ENCODE measurements around the gene CHRNA3. TPM values are rescaled to one million over a fixed set of nuclear protein-coding genes. Genes with fewer than 3 reads are reported as not detected.

CHRNA3 gene
- polyA plus RNA-seq, 1 donor (not counting 4 experiments of a cell fraction or from before 2014, with no cell fraction given) = not detected

- peaks cover 4% of the 10 kb centered on the region for H3K4me1 ChIP-seq (ENCODE audit: control insufficient read depth, extremely low read depth, insufficient read depth, low read length)
- H3K9ac ChIP-seq (ENCODE audit: control insufficient read depth, extremely low read depth, insufficient read depth, low read length) = no peak within 1 kb of the TSS
- H3K36me3 ChIP-seq (ENCODE audit: control insufficient read depth in 2 of 2, extremely low read depth in 1 of 2, insufficient read depth in 2 of 2, low read length in 2 of 2) = no peaks in the 10 kb centered on the region
- H3K27me3 ChIP-seq (ENCODE audit: control insufficient read depth, extremely low read depth, insufficient read depth, low read length) = peaks cover 15% of the 10 kb centered on the region
- no peaks in the 10 kb centered on the region for H4K20me1 ChIP-seq (ENCODE audit: control insufficient read depth, extremely low read depth, insufficient read depth, low read length)
- peak; percentile 32 for DNase-seq (ENCODE audit: low read depth, low spot score)
- H3K4me3 ChIP-seq (ENCODE audit: control insufficient read depth in 2 of 3, extremely low read depth in 1 of 3, insufficient read depth in 2 of 3, low read depth in 1 of 3, low read length in 3 of 3) = peak within 1 kb of the TSS in 2 of 3 experiments; percentile 8 to 37
- H3K9me3 ChIP-seq (ENCODE audit: control insufficient read depth, low read depth, low read length) = no peaks in the 10 kb centered on the region
- no peaks in the 10 kb centered on the region for H3K9me1 ChIP-seq (ENCODE audit: control insufficient read depth, extremely low read depth, insufficient read depth, low read length)
- FAIRE-seq = peak; percentile 71
- H3K4me2 ChIP-seq (ENCODE audit: control insufficient read depth, extremely low read depth, insufficient read depth, low read depth, low read length) = peak within 1 kb of the TSS; percentile 60
- no peak within 1 kb of the TSS for H3K27ac ChIP-seq (ENCODE audit: control insufficient read depth, insufficient read depth, low read length)
- H2AFZ ChIP-seq (ENCODE audit: control insufficient read depth, low read length) = peak within 1 kb of the TSS; percentile 66
- TF ChIP-seq EZH2 (IDR thresholded peaks at IDR 0.05; ENCODE audit: low read length) (no peak), CTCF (optimal IDR thresholded peaks at IDR 0.05 in 1 of 3, IDR thresholded peaks at IDR 0.05 in 1 of 3, conservative IDR thresholded peaks at IDR 0.05 in 1 of 3; ENCODE audit: extremely low read depth in 1 of 3, insufficient read depth in 2 of 3, low read length in 3 of 3) (peak; percentile 19 to 45 (median 27))
- no peaks in the 10 kb centered on the region for H3K79me2 ChIP-seq (ENCODE audit: control insufficient read depth, insufficient read depth, low read length)
- dilution Hi-C loops (cut with MboI; ENCODE audit: extremely low pct_ligation_motif_present, low sequenced_read_pairs) = no loop called here
Observed at GRCh38 chr15:78641102-78641748, 20.4 kb upstream of the CHRNA3 start, which contains the start of gene CHRNB4. CHRNB4 (minus strand) TSS chr15:78641210; CDS start chr15:78641133, 77 bp downstream.

- H3K4me2 ChIP-seq (ENCODE audit: control insufficient read depth, extremely low read depth, insufficient read depth, low read depth, low read length) = peak overlapping the region; percentile 60
- DNase-seq (ENCODE audit: low read depth, low spot score) = no peak
- peak overlapping the region in 2 of 3 experiments; percentile 8 to 37 for H3K4me3 ChIP-seq (ENCODE audit: control insufficient read depth in 2 of 3, extremely low read depth in 1 of 3, insufficient read depth in 2 of 3, low read depth in 1 of 3, low read length in 3 of 3)
- H3K27ac ChIP-seq (ENCODE audit: control insufficient read depth, insufficient read depth, low read length) = no peak overlapping the region
- no peaks in the 10 kb centered on the region for H3K36me3 ChIP-seq (ENCODE audit: control insufficient read depth in 2 of 2, extremely low read depth in 1 of 2, insufficient read depth in 2 of 2, low read length in 2 of 2)
- no peak for FAIRE-seq
- peak; percentile 43 for TF ChIP-seq EZH2 (IDR thresholded peaks at IDR 0.05; ENCODE audit: low read length)
- TF ChIP-seq CTCF (optimal IDR thresholded peaks at IDR 0.05 in 1 of 3, IDR thresholded peaks at IDR 0.05 in 1 of 3, conservative IDR thresholded peaks at IDR 0.05 in 1 of 3; ENCODE audit: extremely low read depth in 1 of 3, insufficient read depth in 2 of 3, low read length in 3 of 3) = no peak
- H3K27me3 ChIP-seq (ENCODE audit: control insufficient read depth, extremely low read depth, insufficient read depth, low read length) = peaks cover 15% of the 10 kb centered on the region
- peaks cover 4% of the 10 kb centered on the region for H3K4me1 ChIP-seq (ENCODE audit: control insufficient read depth, extremely low read depth, insufficient read depth, low read length)
- no peaks in the 10 kb centered on the region for H3K79me2 ChIP-seq (ENCODE audit: control insufficient read depth, insufficient read depth, low read length)
- no peaks in the 10 kb centered on the region for H3K9me1 ChIP-seq (ENCODE audit: control insufficient read depth, extremely low read depth, insufficient read depth, low read length)
- no peak overlapping the region for H2AFZ ChIP-seq (ENCODE audit: control insufficient read depth, low read length)
- H3K9me3 ChIP-seq (ENCODE audit: control insufficient read depth, low read depth, low read length) = no peaks in the 10 kb centered on the region
- H4K20me1 ChIP-seq (ENCODE audit: control insufficient read depth, extremely low read depth, insufficient read depth, low read length) = no peaks in the 10 kb centered on the region
- dilution Hi-C loops (cut with MboI; ENCODE audit: extremely low pct_ligation_motif_present, low sequenced_read_pairs) = no loop called here
- H3K9ac ChIP-seq (ENCODE audit: control insufficient read depth, extremely low read depth, insufficient read depth, low read length) = no peak overlapping the region
Observed at GRCh38 chr15:78640527-78641101, 19.8 kb upstream of the CHRNA3 start.

Measured in keratinocyte (primary cell).